ENCODE data around the gene NUDCD3. TPM values are rescaled to one million over a fixed set of nuclear protein-coding genes. Genes with fewer than 3 reads are reported as not detected.

The NUDCD3 gene
- total RNA-seq, 1 experiment from 2014 or later, result 117 TPM

DNA sequence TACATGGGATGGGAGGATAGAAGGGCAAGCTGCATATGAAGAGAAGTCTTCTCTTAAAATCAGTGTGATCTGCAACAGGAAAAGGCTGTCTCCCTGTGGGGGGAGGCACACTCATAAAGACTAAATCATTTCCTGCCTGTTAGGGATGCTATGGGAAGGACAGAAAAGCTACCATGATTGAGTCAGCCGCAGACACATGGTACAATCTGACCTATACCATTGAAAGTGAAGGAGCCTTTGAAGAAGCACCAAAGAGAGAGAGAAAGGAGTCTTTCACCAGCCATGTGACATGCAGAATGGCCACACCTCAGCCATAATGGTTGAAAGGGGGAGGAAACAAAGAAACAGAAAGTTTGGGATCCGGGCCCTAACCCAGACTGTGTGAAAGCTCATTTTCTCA is 29.1 kb downstream of the NUDCD3 start:
- H3K4me1 ChIP-seq (ENCODE audit: control insufficient read depth, insufficient read depth, low read length), result no peaks in the 10 kb centered on the region
- intact Hi-C loops (cut with micrococcal nuclease; ENCODE audit: unreplicated experiment) (no loop called here), in situ Hi-C loops (cut with HindIII; ENCODE audit: low pct_unique_long_range_greater_than_20kb, low sequenced_read_pairs) (no loop called here)
- no peaks in the 10 kb centered on the region for H3K27me3 ChIP-seq (ENCODE audit: control insufficient read depth, insufficient read depth, low read length)
- no peak overlapping the region for H3K27ac ChIP-seq (ENCODE audit: low read length)
- no peak for ATAC-seq
- no TSS peak for BruUV-seq (replicated peaks)
- no peaks in the 10 kb centered on the region for H3K9me3 ChIP-seq (ENCODE audit: control insufficient read depth, insufficient read depth, low read depth, low read length)
- TF ChIP-seq POLR2AphosphoS5 (IDR thresholded peaks at IDR 0.05; ENCODE audit: low read depth, low read length), result no peak
- TF ChIP-seq, protein P1, sequence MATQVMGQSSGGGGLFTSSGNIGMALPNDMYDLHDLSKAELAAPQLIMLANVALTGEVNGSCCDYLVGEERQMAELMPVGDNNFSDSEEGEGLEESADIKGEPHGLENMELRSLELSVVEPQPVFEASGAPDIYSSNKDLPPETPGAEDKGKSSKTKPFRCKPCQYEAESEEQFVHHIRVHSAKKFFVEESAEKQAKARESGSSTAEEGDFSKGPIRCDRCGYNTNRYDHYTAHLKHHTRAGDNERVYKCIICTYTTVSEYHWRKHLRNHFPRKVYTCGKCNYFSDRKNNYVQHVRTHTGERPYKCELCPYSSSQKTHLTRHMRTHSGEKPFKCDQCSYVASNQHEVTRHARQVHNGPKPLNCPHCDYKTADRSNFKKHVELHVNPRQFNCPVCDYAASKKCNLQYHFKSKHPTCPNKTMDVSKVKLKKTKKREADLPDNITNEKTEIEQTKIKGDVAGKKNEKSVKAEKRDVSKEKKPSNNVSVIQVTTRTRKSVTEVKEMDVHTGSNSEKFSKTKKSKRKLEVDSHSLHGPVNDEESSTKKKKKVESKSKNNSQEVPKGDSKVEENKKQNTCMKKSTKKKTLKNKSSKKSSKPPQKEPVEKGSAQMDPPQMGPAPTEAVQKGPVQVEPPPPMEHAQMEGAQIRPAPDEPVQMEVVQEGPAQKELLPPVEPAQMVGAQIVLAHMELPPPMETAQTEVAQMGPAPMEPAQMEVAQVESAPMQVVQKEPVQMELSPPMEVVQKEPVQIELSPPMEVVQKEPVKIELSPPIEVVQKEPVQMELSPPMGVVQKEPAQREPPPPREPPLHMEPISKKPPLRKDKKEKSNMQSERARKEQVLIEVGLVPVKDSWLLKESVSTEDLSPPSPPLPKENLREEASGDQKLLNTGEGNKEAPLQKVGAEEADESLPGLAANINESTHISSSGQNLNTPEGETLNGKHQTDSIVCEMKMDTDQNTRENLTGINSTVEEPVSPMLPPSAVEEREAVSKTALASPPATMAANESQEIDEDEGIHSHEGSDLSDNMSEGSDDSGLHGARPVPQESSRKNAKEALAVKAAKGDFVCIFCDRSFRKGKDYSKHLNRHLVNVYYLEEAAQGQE (IDR thresholded peaks at IDR 0.05; ENCODE audit: insufficient read depth in 1 of 2, low read depth in 2 of 2, low read length in 1 of 2), result no peak
- TF ChIP-seq, protein P2, sequence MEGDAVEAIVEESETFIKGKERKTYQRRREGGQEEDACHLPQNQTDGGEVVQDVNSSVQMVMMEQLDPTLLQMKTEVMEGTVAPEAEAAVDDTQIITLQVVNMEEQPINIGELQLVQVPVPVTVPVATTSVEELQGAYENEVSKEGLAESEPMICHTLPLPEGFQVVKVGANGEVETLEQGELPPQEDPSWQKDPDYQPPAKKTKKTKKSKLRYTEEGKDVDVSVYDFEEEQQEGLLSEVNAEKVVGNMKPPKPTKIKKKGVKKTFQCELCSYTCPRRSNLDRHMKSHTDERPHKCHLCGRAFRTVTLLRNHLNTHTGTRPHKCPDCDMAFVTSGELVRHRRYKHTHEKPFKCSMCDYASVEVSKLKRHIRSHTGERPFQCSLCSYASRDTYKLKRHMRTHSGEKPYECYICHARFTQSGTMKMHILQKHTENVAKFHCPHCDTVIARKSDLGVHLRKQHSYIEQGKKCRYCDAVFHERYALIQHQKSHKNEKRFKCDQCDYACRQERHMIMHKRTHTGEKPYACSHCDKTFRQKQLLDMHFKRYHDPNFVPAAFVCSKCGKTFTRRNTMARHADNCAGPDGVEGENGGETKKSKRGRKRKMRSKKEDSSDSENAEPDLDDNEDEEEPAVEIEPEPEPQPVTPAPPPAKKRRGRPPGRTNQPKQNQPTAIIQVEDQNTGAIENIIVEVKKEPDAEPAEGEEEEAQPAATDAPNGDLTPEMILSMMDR (IDR thresholded peaks at IDR 0.05), result no peak
- 0 out of 2 replicates have a peak, but pooled peaks cover 3% of the 10 kb centered on the region for H3K36me3 ChIP-seq (ENCODE audit: control insufficient read depth, insufficient read depth, low read length)
- no peak for DNase-seq (ENCODE audit: low read depth, low spot score)
- H3K4me3 ChIP-seq (ENCODE audit: low read depth in 2 of 2, low read length in 2 of 2), result no peak overlapping the region
- ChIA-PET POLR2A (interaction anchor here (0.6 kb wide), 1 partner anchor 11 kb away, joined by 3 read pairs; no protein-coding TSS in a partner anchor), CTCF (no interaction called here)

- DNase-seq (ENCODE audit: low read depth, low spot score) (no peak), ATAC-seq (no peak)
- no TSS peak for BruUV-seq (replicated peaks)
- Histone ChIP-seq H3K4me1 (ENCODE audit: control insufficient read depth, insufficient read depth, low read length) (no peaks in the 10 kb centered on the region), H3K27ac (ENCODE audit: low read length) (no peak overlapping the region), H3K9me3 (ENCODE audit: control insufficient read depth, insufficient read depth, low read depth, low read length) (no peaks in the 10 kb centered on the region), H3K27me3 (ENCODE audit: control insufficient read depth, insufficient read depth, low read length) (no peaks in the 10 kb centered on the region), H3K4me3 (ENCODE audit: low read depth in 2 of 2, low read length in 2 of 2) (no peak overlapping the region), H3K36me3 (ENCODE audit: control insufficient read depth, insufficient read depth, low read length) (0 out of 2 replicates have a peak, but pooled peaks cover 3% of the 10 kb centered on the region)
- TF ChIP-seq POLR2AphosphoS5 (IDR thresholded peaks at IDR 0.05; ENCODE audit: low read depth, low read length) (no peak), TCF7L2 (IDR thresholded peaks at IDR 0.05; ENCODE audit: low read depth, low read length) (no peak), SIN3A (IDR thresholded peaks at IDR 0.05; ENCODE audit: borderline replicate concordance, insufficient read depth, low read depth, low read length) (no peak)
- TF ChIP-seq, protein P1 (IDR thresholded peaks at IDR 0.05; ENCODE audit: insufficient read depth in 1 of 2, low read depth in 2 of 2, low read length in 1 of 2), result no peak
- TF ChIP-seq, protein P2 (IDR thresholded peaks at IDR 0.05), result no peak
- in situ Hi-C loops (cut with HindIII; ENCODE audit: low pct_unique_long_range_greater_than_20kb, low sequenced_read_pairs), result no loop called here
- CTCF ChIA-PET, result no interaction called here
- POLR2A ChIA-PET, result no interaction called here
- intact Hi-C loops (cut with micrococcal nuclease; ENCODE audit: unreplicated experiment), result no loop called here
Observed at GRCh38 chr7:44460325-44460724, 30.1 kb downstream of the NUDCD3 start.
